Activated T-cell treated with anti-CD3 and anti-CD28 coated beads, Interleukin-2, amount 50 U/mL, for 24 hours (primary cell): ENCODE measurements around the gene SRCIN1.

Source experiments
- DNase-seq: peaks from one replicate; pipeline ENCODE4 v3.0.0-alpha.2; 2020
- H3K27ac Mint-ChIP-seq: 2 replicates; pipeline ENCODE4 v1.8.0; 2020; ENCODE audit warnings: mild to moderate bottlenecking, mixed read lengths
- H3K27me3 Mint-ChIP-seq: 2 replicates; pipeline ENCODE4 v1.8.0; 2020; ENCODE audit warnings: mixed read lengths
- H3K36me3 Mint-ChIP-seq: 2 replicates; pipeline ENCODE4 v1.8.0; 2020; ENCODE audit warnings: low read depth, mixed read lengths
- H3K4me1 Mint-ChIP-seq: 2 replicates; pipeline ENCODE4 v1.8.0; 2020; ENCODE audit warnings: low read depth, mixed read lengths
- H3K4me3 Mint-ChIP-seq: 2 replicates; pipeline ENCODE4 v1.8.0; 2020; ENCODE audit warnings: mild to moderate bottlenecking, moderate library complexity, mixed read lengths
- H3K9me3 Mint-ChIP-seq: 2 replicates; pipeline ENCODE4 v1.8.0; 2020; ENCODE audit warnings: mixed read lengths

Gene SRCIN1

DNA sequence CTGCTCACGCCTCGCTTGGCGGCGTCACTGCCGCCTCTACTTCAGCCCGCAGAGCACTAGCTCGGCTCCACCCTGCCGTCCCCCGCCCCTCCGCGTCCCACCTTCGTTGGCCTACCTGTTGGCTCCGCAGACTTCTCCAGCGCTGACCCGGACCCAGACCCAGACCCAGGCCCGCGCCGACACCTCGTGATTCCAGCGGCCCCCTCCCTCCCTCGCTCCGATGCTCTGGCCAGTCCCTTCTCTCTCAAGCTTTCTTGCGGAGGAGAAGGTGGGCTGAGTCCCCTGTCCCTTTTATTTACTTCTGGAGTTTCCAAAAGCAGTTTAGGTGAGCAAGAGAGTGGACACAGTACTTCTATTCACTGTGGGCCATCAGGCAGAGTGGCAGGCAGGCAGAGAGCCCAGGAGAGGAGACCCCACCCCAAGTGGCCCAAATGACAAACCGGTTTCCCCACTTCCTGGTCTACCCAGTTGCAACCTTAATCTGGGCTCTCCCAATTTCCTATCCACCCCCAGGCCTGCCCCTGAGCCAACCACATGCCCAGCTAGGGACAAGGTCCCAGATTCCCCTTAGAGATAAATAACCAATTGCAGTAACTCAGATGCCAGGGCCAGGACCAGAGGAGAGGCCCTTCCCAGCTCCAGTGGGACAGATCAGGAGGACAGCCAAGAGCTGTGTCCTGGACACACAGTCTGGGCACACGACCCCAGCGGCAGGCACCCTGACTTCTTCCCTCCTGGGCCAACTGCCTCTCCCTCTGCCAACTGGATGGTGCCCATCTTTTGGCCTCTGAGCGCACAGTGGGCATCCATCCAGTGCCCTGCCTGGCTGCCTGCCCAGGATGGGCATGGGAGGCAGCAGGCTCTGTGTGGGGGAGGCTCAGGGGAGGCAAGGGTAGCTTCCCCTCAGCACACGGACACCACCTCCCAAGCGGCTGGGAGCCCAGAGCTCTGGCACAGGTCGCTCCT is 1.2 kb upstream of the SRCIN1 start:
- peak overlapping the region; percentile 69 for H3K4me3 Mint-ChIP-seq
- no peak for DNase-seq
- peaks cover 10% of the 10 kb centered on the region for H3K4me1 Mint-ChIP-seq
- no peaks in the 10 kb centered on the region for H3K9me3 Mint-ChIP-seq
- H3K36me3 Mint-ChIP-seq: no peaks in the 10 kb centered on the region
- H3K27me3 Mint-ChIP-seq: peaks cover 81% of the 10 kb centered on the region
- no peak overlapping the region for H3K27ac Mint-ChIP-seq

DNA sequence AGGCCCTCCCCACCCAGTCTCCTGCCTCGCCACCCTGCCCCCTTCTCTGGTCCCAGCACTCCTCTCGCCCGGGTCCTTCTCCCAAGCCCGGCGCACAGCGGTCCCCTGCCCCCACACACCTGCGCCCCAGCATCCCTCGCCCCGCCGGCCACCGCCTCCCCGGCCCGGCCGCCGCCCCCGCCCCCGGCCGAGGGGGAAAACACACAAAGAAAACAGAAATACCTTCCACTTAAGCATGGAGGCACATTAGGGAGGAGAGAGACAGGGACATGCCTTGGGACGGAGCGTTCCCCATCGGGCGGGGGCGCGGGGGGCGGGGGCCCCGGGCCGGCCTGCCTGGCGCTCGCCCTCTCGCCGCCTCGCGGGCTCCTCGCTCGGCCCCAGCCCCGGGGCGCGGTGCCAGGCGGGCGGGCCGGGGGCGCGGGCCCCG is 326 bp downstream of the SRCIN1 start:
- peaks cover 81% of the 10 kb centered on the region for H3K27me3 Mint-ChIP-seq
- DNase-seq: no peak
- H3K27ac Mint-ChIP-seq: no peak overlapping the region
- H3K36me3 Mint-ChIP-seq: no peaks in the 10 kb centered on the region
- peaks cover 14% of the 10 kb centered on the region for H3K4me1 Mint-ChIP-seq
- H3K4me3 Mint-ChIP-seq: no peak overlapping the region
- H3K9me3 Mint-ChIP-seq: no peaks in the 10 kb centered on the region

GRCh38 chr17:38604479-38605403 is 1.0 kb downstream of the SRCIN1 start:
- Mint-ChIP-seq H3K27ac (no peak overlapping the region), H3K4me3 (peak overlapping the region; percentile 29), H3K27me3 (peaks cover 82% of the 10 kb centered on the region), H3K9me3 (no peaks in the 10 kb centered on the region), H3K4me1 (peaks cover 14% of the 10 kb centered on the region), H3K36me3 (no peaks in the 10 kb centered on the region)
- peak; percentile 53 for DNase-seq

DNA sequence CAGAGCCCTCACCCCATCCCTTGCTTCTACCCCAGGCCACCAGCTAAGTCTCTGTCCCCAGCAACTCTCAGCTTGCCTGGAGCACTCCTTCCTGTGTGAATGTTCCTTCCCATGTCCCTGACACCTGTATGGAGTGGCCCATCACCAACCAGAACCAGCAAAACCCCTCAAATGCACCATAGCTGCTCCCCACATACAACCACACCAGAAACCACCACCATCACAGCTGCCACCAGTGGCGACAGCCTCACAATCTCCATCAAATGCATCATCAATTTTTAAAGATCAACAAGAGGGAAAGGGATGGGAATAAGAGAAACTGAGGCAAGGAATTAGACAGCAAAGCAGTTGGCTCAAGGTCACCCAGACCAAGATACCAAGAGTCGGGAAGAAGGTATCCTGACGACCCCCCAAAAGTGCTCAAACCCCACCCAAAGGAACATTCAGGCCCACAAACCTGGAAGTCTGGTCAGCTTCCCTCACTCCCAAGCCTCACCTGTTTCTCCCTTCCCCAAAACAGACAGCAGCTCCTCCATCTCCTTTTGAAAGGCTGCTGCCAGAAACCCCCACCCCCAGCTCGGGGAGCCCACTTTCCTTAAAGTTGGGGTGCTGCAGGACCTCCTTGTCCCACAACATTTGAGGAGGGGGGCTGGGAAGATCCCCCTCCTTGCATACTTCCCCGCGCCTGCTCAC is 1.8 kb downstream of the SRCIN1 start:
- Mint-ChIP-seq H3K9me3 (no peaks in the 10 kb centered on the region), H3K36me3 (no peaks in the 10 kb centered on the region), H3K27ac (no peak overlapping the region)

GRCh38 chr17:38602956-38603785 is 2.6 kb downstream of the SRCIN1 start:
- DNase-seq: no peak
- H3K27ac Mint-ChIP-seq: no peak overlapping the region

More for the DNA sequence above, 1.8 kb downstream of the SRCIN1 start:
- Mint-ChIP-seq H3K4me1 (peaks cover 14% of the 10 kb centered on the region), H3K4me3 (no peak overlapping the region), H3K27me3 (peaks cover 81% of the 10 kb centered on the region)
- no peak for DNase-seq

DNA sequence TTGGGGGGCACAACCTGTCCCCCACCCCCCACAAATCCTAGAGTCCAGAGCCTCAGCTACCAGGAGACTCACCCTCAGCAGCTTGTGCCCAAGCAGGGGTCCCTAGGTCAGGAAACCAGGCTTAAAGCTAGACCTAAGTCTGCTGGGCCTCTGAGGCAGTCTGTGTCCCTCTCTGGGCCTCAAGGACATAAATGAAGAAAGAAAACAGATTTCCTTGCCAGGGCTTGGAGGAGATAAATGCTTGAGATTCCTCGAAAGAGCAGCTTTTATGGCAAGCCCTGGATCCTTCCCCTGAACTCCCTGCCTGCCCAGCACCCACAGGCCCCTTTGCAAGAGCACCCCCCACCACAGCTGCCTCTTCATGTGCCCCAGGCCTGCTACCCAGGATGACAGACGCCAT is 3.3 kb downstream of the SRCIN1 start:
- DNase-seq: no peak
- no peaks in the 10 kb centered on the region for H3K9me3 Mint-ChIP-seq
- no peak overlapping the region for H3K4me3 Mint-ChIP-seq
- peaks cover 13% of the 10 kb centered on the region for H3K4me1 Mint-ChIP-seq
- H3K27ac Mint-ChIP-seq: no peak overlapping the region
- no peaks in the 10 kb centered on the region for H3K36me3 Mint-ChIP-seq
- peaks cover 81% of the 10 kb centered on the region for H3K27me3 Mint-ChIP-seq

More at GRCh38 chr17:38602956-38603785, 2.6 kb downstream of the SRCIN1 start:
- peaks cover 81% of the 10 kb centered on the region for H3K27me3 Mint-ChIP-seq
- H3K9me3 Mint-ChIP-seq: no peaks in the 10 kb centered on the region
- no peak overlapping the region for H3K4me3 Mint-ChIP-seq
- H3K4me1 Mint-ChIP-seq: peaks cover 14% of the 10 kb centered on the region
- no peaks in the 10 kb centered on the region for H3K36me3 Mint-ChIP-seq

DNA sequence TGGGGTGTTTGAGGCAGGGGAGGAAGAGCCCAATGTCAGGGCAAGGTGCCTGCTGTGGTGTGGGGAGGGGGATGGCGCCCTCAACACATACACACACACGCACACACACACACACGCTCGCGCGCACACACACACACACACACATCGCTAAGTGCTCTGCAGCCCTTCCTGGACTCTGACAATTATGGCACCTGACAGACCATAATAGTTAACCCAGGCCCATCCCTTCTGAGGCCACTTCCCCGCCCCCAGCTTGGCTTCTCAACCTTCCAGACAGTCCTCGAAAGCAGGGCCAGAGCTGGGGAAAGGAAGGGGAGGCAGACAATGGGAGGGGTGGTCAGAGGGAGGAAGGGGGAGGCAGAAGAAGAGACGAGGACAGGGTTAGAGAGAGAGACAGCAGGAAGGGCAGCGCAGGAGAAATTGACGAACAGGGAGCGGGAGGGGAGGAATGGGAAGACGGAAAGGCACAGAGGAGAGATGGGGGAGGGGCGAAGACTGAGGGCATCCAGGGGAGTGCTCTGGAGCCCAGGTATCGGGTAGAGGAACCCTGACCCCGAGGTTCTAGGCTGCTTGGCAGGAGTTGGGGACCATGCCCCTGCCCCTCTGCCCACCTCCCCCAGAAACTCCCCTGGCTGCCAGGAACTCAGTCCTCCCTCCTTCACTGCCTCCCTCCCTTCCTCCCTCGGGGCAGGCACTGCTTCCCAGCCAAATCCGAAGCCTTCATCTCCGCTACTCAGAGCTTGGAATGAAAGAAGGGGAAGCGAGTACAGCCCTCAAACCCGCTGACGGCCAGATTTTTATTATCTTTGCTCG is 4.0 kb downstream of the SRCIN1 start:
- DNase-seq: no peak
- Mint-ChIP-seq H3K9me3 (no peaks in the 10 kb centered on the region), H3K36me3 (no peaks in the 10 kb centered on the region), H3K4me1 (peaks cover 8% of the 10 kb centered on the region), H3K4me3 (no peak overlapping the region), H3K27ac (no peak overlapping the region), H3K27me3 (peaks cover 81% of the 10 kb centered on the region)

GRCh38 chr17:38600906-38601305 is 4.8 kb downstream of the SRCIN1 start:
- DNase-seq: no peak
- Mint-ChIP-seq H3K9me3 (no peaks in the 10 kb centered on the region), H3K27ac (no peak overlapping the region), H3K27me3 (peaks cover 85% of the 10 kb centered on the region), H3K4me3 (no peak overlapping the region), H3K4me1 (peaks cover 4% of the 10 kb centered on the region), H3K36me3 (no peaks in the 10 kb centered on the region)

DNA sequence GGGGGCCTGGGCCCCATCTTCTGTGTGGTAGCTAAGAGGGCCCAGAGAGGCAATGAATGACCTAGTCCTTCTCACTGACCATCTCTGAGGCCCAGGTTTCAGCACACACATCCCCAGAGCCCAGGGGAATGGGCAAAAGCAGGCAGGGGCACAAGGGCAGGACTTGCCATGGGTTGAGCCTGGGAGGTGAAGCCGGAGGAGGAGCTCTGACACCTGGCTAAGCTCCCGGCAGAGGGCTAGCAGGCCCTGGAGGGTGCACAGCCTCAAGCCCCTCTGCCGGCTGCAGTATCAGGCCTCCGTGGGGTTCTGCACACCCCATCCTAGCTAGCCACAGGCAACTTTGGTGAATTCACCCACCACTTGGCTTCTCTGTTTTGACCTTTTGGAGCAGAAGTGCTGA is 5.3 kb downstream of the SRCIN1 start:
- Mint-ChIP-seq H3K27me3 (peaks cover 90% of the 10 kb centered on the region), H3K4me1 (peaks cover 4% of the 10 kb centered on the region), H3K36me3 (no peaks in the 10 kb centered on the region), H3K27ac (no peak overlapping the region), H3K4me3 (no peak overlapping the region), H3K9me3 (no peaks in the 10 kb centered on the region)
- DNase-seq: no peak

DNA sequence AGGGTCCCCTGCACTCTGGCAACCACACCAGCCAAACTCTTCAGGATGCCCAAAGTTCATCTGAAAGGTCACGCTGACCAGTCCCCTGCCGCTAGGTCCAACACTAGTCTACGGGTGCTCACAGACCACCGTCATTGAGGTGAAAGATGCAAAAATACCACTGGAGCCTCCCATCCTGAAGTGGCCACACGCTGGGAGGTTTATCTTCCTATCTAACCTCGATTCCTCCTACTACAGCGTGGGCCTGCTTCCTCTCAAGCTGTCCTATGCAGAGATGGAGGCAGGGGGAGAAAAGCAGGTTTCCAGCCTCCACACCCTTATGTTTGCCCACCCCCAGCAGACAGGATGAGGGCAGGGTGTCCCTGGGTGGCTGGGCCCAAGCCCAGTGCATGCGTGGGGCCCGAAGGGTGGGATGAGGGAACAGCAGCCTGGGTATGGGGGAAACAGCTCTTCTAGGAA is 6.3 kb downstream of the SRCIN1 start:
- DNase-seq: no peak
- Mint-ChIP-seq H3K4me3 (no peak overlapping the region), H3K36me3 (no peaks in the 10 kb centered on the region), H3K27me3 (peaks cover 97% of the 10 kb centered on the region), H3K4me1 (peaks cover 4% of the 10 kb centered on the region), H3K27ac (no peak overlapping the region), H3K9me3 (no peaks in the 10 kb centered on the region)

- DNase-seq: no peak
- peaks cover 99% of the 10 kb centered on the region for H3K27me3 Mint-ChIP-seq
- peaks cover 4% of the 10 kb centered on the region for H3K4me1 Mint-ChIP-seq
- no peaks in the 10 kb centered on the region for H3K9me3 Mint-ChIP-seq
- H3K4me3 Mint-ChIP-seq: no peak overlapping the region
- no peak overlapping the region for H3K27ac Mint-ChIP-seq
- no peaks in the 10 kb centered on the region for H3K36me3 Mint-ChIP-seq
Measured at GRCh38 chr17:38598995-38599394, 6.8 kb downstream of the SRCIN1 start.

GRCh38 chr17:38598536-38598935 is 7.2 kb downstream of the SRCIN1 start:
- no peak overlapping the region for H3K4me3 Mint-ChIP-seq
- H3K36me3 Mint-ChIP-seq: no peaks in the 10 kb centered on the region
- H3K27me3 Mint-ChIP-seq: peaks cover 99% of the 10 kb centered on the region
- DNase-seq: no peak
- H3K4me1 Mint-ChIP-seq: peaks cover 4% of the 10 kb centered on the region
- no peak overlapping the region for H3K27ac Mint-ChIP-seq
- no peaks in the 10 kb centered on the region for H3K9me3 Mint-ChIP-seq

DNA sequence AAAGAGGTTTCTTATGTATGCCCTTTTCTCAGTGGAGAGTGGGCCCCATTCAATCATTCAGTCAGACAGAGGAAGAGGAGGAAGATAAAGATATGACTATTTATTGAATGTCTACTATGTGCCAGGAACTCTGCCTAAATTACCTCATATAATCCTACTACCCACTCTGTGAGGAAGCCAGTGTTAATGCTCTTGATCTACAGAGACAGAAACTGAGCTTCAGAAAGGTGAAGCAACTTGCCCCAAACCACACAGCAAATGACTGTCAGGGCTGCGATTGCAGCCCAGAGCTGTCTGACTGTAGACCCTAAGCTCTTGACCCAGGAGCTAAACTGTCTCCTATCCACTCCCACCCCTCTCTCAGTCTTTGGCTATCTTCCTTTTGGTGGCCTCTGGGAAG is 8.4 kb downstream of the SRCIN1 start:
- H3K36me3 Mint-ChIP-seq: no peaks in the 10 kb centered on the region
- no peak overlapping the region for H3K27ac Mint-ChIP-seq
- no peak overlapping the region for H3K4me3 Mint-ChIP-seq
- no peaks in the 10 kb centered on the region for H3K9me3 Mint-ChIP-seq
- peaks cover 99% of the 10 kb centered on the region for H3K27me3 Mint-ChIP-seq
- peaks cover 9% of the 10 kb centered on the region for H3K4me1 Mint-ChIP-seq
- no peak for DNase-seq
